GM23338 (cell line): Measurements from ENCODE around the gene RIOK1. TPM values are rescaled to one million over a fixed set of nuclear protein-coding genes. Genes with fewer than 3 reads are reported as not detected.

Source experiments
- ATAC-seq: fragments of 200-7000 bp; cut with Tn5 transposase; 3 replicates; pipeline ENCODE4 v1.9.1; 2020
- DNase-seq: peaks from one replicate; pipeline ENCODE4 v3.0.0-alpha.2; 2015; ENCODE audit warnings: low spot score
- H2AFZ ChIP-seq: fragments of 200-600 bp; sonication (generic); 2 replicates; pipeline ENCODE4 v1.8.0; 2016; ENCODE audit warnings: antibody characterized with exemption, mild to moderate bottlenecking, moderate library complexity
- H3F3A ChIP-seq: fragments of 200-600 bp; sonication (generic); replicated peaks from 2 replicates; pipeline ENCODE4 v1.8.0; 2017; ENCODE audit warnings: antibody characterized with exemption, mixed run types, low read depth
- H3K27ac ChIP-seq: fragments of 200-600 bp; sonication (generic); 2 replicates; pipeline ENCODE4 v1.6.1; 2016; ENCODE audit warnings: low read depth
- H3K27me3 ChIP-seq: fragments of 200-600 bp; sonication (generic); 2 replicates; pipeline ENCODE4 v1.8.0; 2016; ENCODE audit warnings: mild to moderate bottlenecking, mixed run types, moderate library complexity; ENCODE audit not compliant: insufficient read depth
- H3K36me3 ChIP-seq: fragments of 200-600 bp; sonication (generic); 2 replicates; pipeline ENCODE4 v1.8.0; 2016; ENCODE audit warnings: mild to moderate bottlenecking; ENCODE audit not compliant: insufficient read depth
- H3K4me1 ChIP-seq: fragments of 200-600 bp; sonication (generic); 2 replicates; pipeline ENCODE4 v1.8.0; 2016; ENCODE audit warnings: mild to moderate bottlenecking, moderate library complexity; ENCODE audit not compliant: insufficient read depth
- H3K4me2 ChIP-seq: fragments of 200-600 bp; sonication (generic); 2 replicates; pipeline ENCODE4 v1.7.1; 2017; ENCODE audit warnings: mixed run types
- H3K4me3 ChIP-seq: fragments of 200-600 bp; sonication (generic); 2 replicates; pipeline ENCODE4 v1.6.1; 2016; ENCODE audit warnings: mixed run types
- H3K79me2 ChIP-seq: fragments of 200-600 bp; sonication (generic); replicated peaks from 2 replicates; pipeline ENCODE4 v1.8.0; 2017; ENCODE audit warnings: mild to moderate bottlenecking; ENCODE audit not compliant: insufficient read depth
- H3K9me2 ChIP-seq: fragments of 200-600 bp; sonication (generic); 2 replicates; pipeline ENCODE4 v1.8.0; 2017; ENCODE audit not compliant: insufficient read depth
- H4K20me1 ChIP-seq: fragments of 200-600 bp; sonication (generic); replicated peaks from 2 replicates; pipeline ENCODE4 v1.8.0; 2017; ENCODE audit warnings: mild to moderate bottlenecking; ENCODE audit not compliant: insufficient read depth
- H3K27ac Mint-ChIP-seq: 2 replicates; pipeline ENCODE4 v1.8.0; 2020; ENCODE audit warnings: inconsistent platforms, mild to moderate bottlenecking, moderate library complexity, mixed read lengths
- H3K27me3 Mint-ChIP-seq: 3 replicates; pipeline ENCODE4 v1.8.0; 2022; ENCODE audit warnings: low read depth, mild to moderate bottlenecking, moderate library complexity, mixed read lengths, inconsistent platforms; ENCODE audit not compliant: insufficient read depth, poor library complexity
- H3K36me3 Mint-ChIP-seq: 3 replicates; pipeline ENCODE4 v1.8.0; 2021; ENCODE audit warnings: low read depth, mild to moderate bottlenecking, inconsistent platforms, moderate library complexity, mixed read lengths
- H3K4me1 Mint-ChIP-seq: 3 replicates; pipeline ENCODE4 v1.8.0; 2020; ENCODE audit warnings: mild to moderate bottlenecking, inconsistent platforms, mixed read lengths
- H3K4me3 Mint-ChIP-seq: 3 replicates; pipeline ENCODE4 v1.8.0; 2021; ENCODE audit warnings: moderate library complexity, mild to moderate bottlenecking, inconsistent platforms, mixed read lengths
- H3K9me3 Mint-ChIP-seq: 3 replicates; pipeline ENCODE4 v1.8.0; 2020; ENCODE audit warnings: moderate library complexity, mild to moderate bottlenecking, inconsistent platforms, mixed read lengths
- CREB1 ChIP-seq: fragments of 250-450 bp; sonication (Bioruptor Pico); IDR thresholded peaks from 2 replicates; pipeline ENCODE4 v1.5.0; 2020; ENCODE audit warnings: low read depth, mild to moderate bottlenecking, moderate library complexity
- EZH2 ChIP-seq: fragments of 200-600 bp; sonication (generic); IDR thresholded peaks from one replicate; pipeline ENCODE4 v1.8.0; 2017; ENCODE audit warnings: antibody characterized with exemption, mild to moderate bottlenecking, low read depth; ENCODE audit not compliant: unreplicated experiment
- EZH2phosphoT487 ChIP-seq: fragments of 200-600 bp; sonication (generic); IDR thresholded peaks from one replicate; pipeline ENCODE4 v1.8.1; 2018; ENCODE audit warnings: antibody characterized with exemption; ENCODE audit not compliant: unreplicated experiment
- JUNB ChIP-seq: IDR thresholded peaks from one replicate; pipeline ENCODE4 v1.6.1; 2016; ENCODE audit warnings: antibody characterized with exemption; ENCODE audit not compliant: unreplicated experiment
- NANOG ChIP-seq: IDR thresholded peaks from 2 replicates; pipeline ENCODE4 v1.6.1; 2016; ENCODE audit warnings: antibody characterized with exemption, borderline replicate concordance
- POLR2AphosphoS5 ChIP-seq: IDR thresholded peaks from 2 replicates; pipeline ENCODE4 v1.6.1; 2016; ENCODE audit warnings: antibody characterized with exemption, low read depth
- STAT1 ChIP-seq: IDR thresholded peaks from one replicate; pipeline ENCODE4 v1.6.1; 2016; ENCODE audit warnings: antibody characterized with exemption; ENCODE audit not compliant: unreplicated experiment
- ZNF114 ChIP-seq: fragments of 250-450 bp; sonication (Bioruptor Pico); IDR thresholded peaks from 2 replicates; pipeline ENCODE4 v1.5.0; 2020; ENCODE audit warnings: mild to moderate bottlenecking, moderate library complexity
- ZNF331 ChIP-seq: fragments of 250-450 bp; sonication (Bioruptor Pico); IDR thresholded peaks from 2 replicates; pipeline ENCODE4 v1.5.0; 2020; ENCODE audit warnings: low read depth, mild to moderate bottlenecking, moderate library complexity
- polyA plus RNA-seq: library from polyadenylated mRNA; unstranded; fragments of >200 nt; fragmentation: Nextera tagmentation; extraction: Ambion mirVana; gene quantifications from 2 replicates; pipeline ENCODE4 v1.2.1, GENCODE V29; 2016
- total RNA-seq: library from RNA; depleted of rRNA; stranded (reverse); fragments of >200 nt; shearing (Covaris generic); gene quantifications from 2 replicates; pipeline ENCODE4 v1.2.3, GENCODE V29; 2014
- TF ChIP-seq, protein P1 (sequence below): fragments of 250-450 bp; sonication (Bioruptor Pico); IDR thresholded peaks from 2 replicates; pipeline ENCODE4 v1.5.0; 2020; ENCODE audit warnings: mild to moderate bottlenecking, moderate library complexity
- TF ChIP-seq, protein P2 (sequence below): IDR thresholded peaks from one replicate; pipeline ENCODE4 v1.6.1; 2018; ENCODE audit warnings: antibody characterized with exemption; ENCODE audit not compliant: unreplicated experiment
- TF ChIP-seq, protein P3 (sequence below), 2 experiments: fragments of 200-600 bp in 1 of 2; sonication (generic) in 1 of 2; conservative IDR thresholded peaks; 2 replicates each; pipeline versions ENCODE4 v1.5.1 to v1.6.1; 2016 to 2017; ENCODE audit warnings: antibody characterized with exemption in 2 of 2, low read depth in 2 of 2, mild to moderate bottlenecking in 2 of 2, moderate library complexity in 1 of 2

Gene RIOK1
- total and polyA plus RNA-seq, 2 experiments from 2014 or later = 15.5 to 34.3 TPM

DNA sequence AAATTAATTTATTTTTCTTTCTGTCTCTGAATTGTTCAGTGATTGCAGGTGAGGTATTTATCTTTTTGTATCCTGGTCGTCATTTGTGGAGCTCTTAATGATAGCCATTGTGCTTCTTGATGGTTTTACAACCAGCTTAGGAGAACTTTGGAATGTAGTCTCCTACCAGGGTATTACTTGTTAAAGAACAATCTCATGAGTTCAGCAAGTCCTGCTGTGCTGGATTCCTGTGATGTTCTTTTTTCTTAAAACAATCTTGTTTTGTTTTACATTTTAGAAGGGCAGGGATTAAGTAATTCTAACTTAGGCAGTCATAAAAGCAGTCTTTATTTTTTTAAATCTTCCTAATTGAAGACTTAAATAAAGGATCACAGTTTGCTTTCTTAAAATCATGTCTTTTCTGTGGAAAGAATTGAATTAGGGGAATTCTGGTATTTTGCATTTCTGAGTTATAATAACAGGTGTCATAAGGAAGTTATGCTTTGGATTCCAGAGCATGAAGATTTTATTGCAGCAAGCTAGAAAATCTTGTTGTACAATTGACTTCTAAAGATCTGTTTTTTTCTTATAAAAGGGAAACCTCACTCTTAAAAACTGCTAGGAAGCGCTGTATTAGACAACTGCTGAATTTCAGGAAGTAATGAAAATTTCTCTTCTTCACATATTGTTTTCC is 23.7 kb downstream of the RIOK1 start:
- Histone ChIP-seq H2AFZ (no peak overlapping the region), H3K4me1 (no peaks in the 10 kb centered on the region), H3K79me2 (no peaks in the 10 kb centered on the region), H3K27me3 (no peaks in the 10 kb centered on the region), H3K4me2 (no peak overlapping the region), H3K27ac (no peak overlapping the region), H3K9me2 (no peaks in the 10 kb centered on the region), H3K4me3 (no peak overlapping the region), H3F3A (no peaks in the 10 kb centered on the region), H3K36me3 (peaks cover 68% of the 10 kb centered on the region), H4K20me1 (peaks cover 3% of the 10 kb centered on the region)
- Mint-ChIP-seq H3K27me3 (no peaks in the 10 kb centered on the region), H3K27ac (no peak overlapping the region), H3K4me3 (no peak overlapping the region), H3K36me3 (peaks cover 71% of the 10 kb centered on the region), H3K4me1 (no peaks in the 10 kb centered on the region), H3K9me3 (no peaks in the 10 kb centered on the region)
- ATAC-seq (no peak), DNase-seq (no peak)
- TF ChIP-seq POLR2AphosphoS5 (no peak), CREB1 (no peak), ZNF331 (CRISPR knock-in tag) (no peak), EZH2 (no peak), ZNF114 (no peak), EZH2phosphoT487 (no peak), JUNB (no peak), STAT1 (no peak), NANOG (no peak)
- TF ChIP-seq, protein P1, sequence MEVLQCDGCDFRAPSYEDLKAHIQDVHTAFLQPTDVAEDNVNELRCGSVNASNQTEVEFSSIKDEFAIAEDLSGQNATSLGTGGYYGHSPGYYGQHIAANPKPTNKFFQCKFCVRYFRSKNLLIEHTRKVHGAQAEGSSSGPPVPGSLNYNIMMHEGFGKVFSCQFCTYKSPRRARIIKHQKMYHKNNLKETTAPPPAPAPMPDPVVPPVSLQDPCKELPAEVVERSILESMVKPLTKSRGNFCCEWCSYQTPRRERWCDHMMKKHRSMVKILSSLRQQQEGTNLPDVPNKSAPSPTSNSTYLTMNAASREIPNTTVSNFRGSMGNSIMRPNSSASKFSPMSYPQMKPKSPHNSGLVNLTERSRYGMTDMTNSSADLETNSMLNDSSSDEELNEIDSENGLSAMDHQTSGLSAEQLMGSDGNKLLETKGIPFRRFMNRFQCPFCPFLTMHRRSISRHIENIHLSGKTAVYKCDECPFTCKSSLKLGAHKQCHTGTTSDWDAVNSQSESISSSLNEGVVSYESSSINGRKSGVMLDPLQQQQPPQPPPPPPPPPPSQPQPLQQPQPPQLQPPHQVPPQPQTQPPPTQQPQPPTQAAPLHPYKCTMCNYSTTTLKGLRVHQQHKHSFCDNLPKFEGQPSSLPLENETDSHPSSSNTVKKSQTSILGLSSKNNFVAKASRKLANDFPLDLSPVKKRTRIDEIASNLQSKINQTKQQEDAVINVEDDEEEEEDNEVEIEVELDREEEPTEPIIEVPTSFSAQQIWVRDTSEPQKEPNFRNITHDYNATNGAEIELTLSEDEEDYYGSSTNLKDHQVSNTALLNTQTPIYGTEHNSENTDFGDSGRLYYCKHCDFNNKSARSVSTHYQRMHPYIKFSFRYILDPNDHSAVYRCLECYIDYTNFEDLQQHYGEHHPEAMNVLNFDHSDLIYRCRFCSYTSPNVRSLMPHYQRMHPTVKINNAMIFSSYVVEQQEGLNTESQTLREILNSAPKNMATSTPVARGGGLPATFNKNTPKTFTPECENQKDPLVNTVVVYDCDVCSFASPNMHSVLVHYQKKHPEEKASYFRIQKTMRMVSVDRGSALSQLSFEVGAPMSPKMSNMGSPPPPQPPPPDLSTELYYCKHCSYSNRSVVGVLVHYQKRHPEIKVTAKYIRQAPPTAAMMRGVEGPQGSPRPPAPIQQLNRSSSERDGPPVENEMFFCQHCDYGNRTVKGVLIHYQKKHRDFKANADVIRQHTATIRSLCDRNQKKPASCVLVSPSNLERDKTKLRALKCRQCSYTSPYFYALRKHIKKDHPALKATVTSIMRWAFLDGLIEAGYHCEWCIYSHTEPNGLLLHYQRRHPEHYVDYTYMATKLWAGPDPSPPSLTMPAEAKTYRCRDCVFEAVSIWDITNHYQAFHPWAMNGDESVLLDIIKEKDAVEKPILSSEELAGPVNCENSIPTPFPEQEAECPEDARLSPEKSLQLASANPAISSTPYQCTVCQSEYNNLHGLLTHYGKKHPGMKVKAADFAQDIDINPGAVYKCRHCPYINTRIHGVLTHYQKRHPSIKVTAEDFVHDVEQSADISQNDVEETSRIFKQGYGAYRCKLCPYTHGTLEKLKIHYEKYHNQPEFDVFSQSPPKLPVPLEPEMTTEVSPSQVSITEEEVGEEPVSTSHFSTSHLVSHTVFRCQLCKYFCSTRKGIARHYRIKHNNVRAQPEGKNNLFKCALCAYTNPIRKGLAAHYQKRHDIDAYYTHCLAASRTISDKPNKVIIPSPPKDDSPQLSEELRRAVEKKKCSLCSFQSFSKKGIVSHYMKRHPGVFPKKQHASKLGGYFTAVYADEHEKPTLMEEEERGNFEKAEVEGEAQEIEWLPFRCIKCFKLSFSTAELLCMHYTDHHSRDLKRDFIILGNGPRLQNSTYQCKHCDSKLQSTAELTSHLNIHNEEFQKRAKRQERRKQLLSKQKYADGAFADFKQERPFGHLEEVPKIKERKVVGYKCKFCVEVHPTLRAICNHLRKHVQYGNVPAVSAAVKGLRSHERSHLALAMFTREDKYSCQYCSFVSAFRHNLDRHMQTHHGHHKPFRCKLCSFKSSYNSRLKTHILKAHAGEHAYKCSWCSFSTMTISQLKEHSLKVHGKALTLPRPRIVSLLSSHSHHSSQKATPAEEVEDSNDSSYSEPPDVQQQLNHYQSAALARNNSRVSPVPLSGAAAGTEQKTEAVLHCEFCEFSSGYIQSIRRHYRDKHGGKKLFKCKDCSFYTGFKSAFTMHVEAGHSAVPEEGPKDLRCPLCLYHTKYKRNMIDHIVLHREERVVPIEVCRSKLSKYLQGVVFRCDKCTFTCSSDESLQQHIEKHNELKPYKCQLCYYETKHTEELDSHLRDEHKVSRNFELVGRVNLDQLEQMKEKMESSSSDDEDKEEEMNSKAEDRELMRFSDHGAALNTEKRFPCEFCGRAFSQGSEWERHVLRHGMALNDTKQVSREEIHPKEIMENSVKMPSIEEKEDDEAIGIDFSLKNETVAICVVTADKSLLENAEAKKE (CRISPR knock-in tag) = no peak
- TF ChIP-seq, protein P2, sequence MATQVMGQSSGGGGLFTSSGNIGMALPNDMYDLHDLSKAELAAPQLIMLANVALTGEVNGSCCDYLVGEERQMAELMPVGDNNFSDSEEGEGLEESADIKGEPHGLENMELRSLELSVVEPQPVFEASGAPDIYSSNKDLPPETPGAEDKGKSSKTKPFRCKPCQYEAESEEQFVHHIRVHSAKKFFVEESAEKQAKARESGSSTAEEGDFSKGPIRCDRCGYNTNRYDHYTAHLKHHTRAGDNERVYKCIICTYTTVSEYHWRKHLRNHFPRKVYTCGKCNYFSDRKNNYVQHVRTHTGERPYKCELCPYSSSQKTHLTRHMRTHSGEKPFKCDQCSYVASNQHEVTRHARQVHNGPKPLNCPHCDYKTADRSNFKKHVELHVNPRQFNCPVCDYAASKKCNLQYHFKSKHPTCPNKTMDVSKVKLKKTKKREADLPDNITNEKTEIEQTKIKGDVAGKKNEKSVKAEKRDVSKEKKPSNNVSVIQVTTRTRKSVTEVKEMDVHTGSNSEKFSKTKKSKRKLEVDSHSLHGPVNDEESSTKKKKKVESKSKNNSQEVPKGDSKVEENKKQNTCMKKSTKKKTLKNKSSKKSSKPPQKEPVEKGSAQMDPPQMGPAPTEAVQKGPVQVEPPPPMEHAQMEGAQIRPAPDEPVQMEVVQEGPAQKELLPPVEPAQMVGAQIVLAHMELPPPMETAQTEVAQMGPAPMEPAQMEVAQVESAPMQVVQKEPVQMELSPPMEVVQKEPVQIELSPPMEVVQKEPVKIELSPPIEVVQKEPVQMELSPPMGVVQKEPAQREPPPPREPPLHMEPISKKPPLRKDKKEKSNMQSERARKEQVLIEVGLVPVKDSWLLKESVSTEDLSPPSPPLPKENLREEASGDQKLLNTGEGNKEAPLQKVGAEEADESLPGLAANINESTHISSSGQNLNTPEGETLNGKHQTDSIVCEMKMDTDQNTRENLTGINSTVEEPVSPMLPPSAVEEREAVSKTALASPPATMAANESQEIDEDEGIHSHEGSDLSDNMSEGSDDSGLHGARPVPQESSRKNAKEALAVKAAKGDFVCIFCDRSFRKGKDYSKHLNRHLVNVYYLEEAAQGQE = no peak
- TF ChIP-seq, protein P3, sequence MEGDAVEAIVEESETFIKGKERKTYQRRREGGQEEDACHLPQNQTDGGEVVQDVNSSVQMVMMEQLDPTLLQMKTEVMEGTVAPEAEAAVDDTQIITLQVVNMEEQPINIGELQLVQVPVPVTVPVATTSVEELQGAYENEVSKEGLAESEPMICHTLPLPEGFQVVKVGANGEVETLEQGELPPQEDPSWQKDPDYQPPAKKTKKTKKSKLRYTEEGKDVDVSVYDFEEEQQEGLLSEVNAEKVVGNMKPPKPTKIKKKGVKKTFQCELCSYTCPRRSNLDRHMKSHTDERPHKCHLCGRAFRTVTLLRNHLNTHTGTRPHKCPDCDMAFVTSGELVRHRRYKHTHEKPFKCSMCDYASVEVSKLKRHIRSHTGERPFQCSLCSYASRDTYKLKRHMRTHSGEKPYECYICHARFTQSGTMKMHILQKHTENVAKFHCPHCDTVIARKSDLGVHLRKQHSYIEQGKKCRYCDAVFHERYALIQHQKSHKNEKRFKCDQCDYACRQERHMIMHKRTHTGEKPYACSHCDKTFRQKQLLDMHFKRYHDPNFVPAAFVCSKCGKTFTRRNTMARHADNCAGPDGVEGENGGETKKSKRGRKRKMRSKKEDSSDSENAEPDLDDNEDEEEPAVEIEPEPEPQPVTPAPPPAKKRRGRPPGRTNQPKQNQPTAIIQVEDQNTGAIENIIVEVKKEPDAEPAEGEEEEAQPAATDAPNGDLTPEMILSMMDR (conservative IDR thresholded peaks at IDR 0.05; ENCODE audit: low read depth in 2 of 2) = no peak
